GM18508 (cell line): ENCODE measurements around the gene CCDC136.

Experiments used
- ATAC-seq: cut with Tn5 transposase; IDR thresholded peaks from one replicate; pipeline ENCODE4 v1.9.1; 2021; ENCODE audit warnings: moderate number of reproducible peaks; ENCODE audit not compliant: insufficient read depth, unreplicated experiment

CCDC136 gene

DNA sequence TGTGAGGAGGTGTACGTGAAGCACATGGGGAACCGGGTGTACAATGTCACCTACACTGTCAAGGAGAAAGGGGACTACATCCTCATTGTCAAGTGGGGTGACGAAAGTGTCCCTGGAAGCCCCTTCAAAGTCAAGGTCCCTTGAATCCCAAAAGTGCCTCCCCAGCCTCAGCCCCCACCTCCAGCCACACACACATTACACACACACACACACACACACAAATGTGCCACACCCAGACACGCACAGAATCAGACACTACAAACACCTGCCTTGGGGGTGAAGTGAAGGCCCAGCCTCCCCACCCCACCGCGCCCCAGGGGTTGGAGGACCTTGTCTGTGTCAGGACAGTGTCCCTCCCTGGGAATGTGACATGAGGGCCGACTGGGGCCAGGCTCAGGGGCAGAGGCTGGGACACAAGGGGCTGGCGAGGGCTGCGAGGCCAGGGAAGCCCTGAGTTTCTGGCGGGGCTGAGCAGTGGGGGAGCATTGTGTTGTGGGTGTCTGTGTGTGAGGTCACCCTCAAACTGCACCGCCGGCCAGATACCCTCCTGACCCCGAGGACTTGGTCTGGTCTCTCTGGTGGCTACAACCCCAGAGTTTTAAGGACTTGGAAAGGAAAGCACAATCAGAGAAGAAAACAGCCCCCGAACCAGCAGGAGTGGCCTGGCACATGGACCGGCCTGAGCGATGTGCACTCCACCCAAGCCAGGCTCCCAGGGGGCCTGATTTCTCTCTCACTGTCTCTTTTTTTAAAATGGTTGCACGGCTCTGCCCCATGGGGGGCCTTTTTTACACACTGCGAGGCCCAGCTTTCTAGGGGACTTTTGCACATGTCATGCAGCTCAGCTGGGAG, 66.8 kb downstream of the CCDC136 start:
- no peak for ATAC-seq

DNA sequence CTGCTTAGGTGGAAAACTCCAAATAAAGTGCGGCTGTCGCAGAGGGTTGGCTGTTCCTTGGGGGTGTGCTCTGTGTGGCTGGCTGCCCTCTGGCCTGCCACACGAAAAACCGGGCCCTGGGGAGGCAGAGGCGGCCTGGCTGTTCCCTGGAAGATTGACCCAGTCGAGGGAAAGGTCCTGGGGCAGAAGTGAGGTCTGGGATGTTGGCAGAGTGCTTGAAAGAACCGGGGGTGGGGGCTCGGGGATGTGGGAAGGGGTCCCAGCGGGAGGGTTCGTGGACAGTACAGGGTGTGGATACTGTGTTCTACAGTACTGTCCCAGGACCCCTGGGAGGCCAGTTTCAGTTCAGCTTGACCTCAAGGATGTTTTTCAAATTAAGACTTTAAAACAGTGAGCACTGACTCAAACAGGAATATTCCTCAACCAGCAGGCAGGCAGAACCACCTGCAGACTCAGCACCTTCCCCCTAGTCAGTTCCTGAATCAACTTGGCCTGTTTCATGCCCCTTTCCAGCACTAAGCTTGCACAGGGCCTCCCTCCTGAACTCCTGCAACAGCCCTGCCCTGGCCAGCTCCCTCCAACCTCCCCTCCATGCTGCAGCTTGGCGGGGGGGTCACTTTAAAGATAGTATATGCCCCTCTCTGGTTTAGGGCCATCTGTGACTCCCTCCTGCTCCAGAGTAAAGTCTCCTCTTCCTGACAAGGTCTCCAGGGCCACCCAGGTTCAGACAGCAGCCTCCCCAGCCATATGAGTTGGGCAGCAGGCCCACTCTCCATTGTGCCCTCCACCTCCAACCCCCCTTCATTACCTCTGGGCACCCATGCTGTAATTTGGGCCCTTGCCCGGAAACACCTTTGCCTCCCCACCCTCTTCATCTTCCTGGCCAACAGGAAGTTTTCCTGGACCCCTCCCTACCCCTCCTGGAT, 67.7 kb downstream of the CCDC136 start:
- ATAC-seq: no peak

DNA sequence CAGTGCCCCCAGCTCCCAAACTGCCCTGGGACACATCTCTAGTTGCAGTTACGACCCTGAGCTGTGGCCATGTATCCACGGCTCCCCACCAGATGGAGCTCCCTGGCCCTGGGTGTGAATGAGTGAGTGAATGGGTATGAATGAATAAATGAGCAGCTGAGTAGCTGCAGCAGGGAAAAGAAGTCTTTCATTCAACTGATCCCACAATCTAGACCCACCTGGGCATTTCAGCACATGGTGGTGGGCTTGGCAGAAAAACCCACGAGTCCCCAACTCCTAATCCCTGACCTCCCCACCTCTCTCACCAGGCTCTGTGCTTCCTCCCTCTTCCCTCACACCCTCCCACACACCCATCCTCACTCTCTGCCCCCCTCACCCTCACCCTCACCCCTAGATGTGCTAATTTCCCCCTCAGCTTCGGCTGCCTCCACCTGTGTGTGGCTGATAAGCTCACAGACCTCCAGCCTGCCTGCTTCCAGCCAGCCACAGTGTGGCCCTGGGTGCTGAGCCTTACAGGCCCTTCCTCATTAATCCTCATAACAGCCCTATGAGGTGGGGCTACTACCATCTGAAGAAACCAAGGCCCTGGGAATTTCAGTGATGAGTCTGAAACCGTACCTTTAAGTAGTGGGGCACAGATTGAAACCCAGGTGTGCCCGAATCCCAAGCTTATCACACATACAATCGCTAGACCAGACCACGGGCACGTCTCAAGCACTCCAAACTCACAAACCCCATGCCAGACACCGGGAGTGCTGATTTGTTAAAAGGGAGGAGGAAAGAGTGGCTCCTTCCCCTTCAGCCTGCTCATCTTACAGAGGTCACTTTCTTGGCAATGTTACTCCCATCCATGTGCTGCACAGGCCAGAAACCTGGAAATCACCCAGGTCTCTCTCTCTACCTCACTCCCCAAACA, 68.6 kb downstream of the CCDC136 start:
- ATAC-seq: no peak

DNA sequence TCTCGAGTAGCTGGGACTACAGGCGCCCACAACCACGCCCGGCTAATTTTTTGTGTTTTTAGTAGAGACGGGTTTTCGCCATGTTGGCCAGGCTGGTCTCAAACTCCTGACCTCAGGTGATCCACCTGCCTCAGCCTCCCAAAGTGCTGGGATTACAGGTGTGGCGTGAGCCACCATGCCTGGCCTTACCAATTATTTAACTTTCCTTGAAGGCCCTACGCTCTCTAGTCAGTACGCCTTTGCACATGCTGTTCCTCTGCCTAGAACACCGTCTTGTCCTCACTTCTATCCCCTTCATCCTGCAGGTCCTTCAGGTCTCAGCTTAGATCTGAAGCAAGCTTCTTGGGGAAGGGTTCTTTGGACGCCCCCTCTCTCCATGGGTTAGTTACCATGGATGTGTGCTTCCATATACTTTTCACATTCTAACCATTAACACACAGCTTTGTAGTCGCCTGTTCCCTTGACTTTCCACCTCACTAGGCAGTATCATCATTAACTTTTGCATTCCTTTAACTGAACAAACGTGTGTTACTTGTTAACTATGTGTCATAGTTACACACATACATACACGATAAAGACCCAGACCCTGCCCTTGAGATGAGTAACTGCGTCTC, 70.3 kb downstream of the CCDC136 start:
- ATAC-seq: no peak

DNA sequence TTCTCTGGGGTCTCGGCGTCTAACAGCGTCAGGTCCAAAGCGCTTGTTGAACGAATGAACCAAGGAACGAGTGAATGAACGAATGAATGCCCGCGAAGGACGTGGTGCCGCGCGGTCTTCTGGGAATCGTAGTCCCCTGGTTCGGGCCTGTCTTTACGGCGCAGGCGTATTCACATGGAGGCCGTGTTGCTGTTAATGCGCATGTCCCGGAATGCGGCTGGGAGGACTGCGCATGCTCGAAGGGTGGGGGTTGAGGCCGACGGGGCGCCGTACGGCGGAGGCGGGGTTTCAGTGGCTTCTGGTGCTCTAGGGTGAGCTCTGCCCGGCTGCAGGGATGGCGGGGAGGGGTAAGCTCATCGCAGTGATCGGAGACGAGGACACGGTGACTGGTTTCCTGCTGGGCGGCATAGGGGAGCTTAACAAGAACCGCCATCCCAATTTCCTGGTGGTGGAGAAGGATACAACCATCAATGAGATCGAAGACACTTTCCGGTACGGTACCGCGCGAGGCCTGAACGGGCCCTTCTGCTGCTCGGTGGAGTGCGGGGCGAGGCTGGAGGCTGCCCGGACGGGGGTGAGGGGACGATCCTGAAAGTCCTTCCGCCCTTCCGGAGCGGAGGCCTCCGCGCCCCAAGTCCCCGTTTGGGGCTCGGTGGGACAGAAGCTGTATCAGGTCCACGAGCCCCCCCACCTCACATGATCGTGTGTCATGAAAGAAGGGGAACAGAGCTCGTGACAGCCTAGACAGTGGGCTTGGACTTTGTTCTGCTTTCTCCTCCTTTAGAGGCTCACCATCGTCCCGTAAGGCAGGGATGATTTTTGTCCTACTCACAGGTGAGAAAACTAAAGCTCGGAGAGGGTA, 71.0 kb downstream of the CCDC136 start, which contains the start of gene ATP6V1F:
ATP6V1F (plus strand) TSS at position 286 of the 862 bp plus-strand sequence; CDS start at position 335, 49 bp downstream.
- ATAC-seq: peak; percentile 71

DNA sequence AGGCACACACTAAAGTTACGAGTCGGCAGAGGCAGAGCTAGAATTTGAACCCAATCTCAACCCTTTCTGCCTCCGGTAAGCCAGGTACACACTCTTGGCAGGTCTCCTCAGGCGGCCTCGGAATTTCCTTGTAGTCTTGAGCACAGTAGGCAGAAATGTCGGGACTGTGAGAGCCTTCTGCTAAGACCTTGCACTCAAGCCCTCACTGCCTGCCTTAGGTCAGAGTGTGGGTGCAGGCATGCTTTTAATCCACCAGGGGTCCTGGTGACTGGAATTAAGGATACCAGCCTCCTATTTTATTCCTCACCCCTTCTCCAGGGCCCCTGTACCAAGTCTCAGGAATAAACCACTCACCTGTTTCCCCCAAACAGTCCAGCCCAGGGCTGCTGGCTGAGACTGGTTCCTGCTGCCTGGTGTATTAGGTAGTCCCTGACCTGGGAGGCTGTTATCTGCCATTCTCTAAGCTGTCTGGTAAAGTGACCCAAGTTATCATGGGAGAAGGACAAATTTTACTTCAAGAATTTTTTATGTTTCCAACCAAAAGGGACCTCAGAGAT, 71.7 kb downstream of the CCDC136 start:
- peak; percentile 22 for ATAC-seq

DNA sequence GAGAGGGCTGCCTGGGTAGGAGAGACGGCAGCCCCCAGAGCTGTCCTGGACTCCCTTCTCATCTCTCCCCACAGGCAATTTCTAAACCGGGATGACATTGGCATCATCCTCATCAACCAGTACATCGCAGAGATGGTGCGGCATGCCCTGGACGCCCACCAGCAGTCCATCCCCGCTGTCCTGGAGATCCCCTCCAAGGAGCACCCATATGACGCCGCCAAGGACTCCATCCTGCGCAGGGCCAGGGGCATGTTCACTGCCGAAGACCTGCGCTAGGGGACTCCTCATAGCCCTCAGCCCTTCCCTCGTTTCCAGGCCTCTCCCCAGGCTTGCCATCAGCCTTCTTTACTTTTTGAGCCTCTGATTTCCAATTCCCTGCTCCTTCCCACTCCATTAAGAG, 73.5 kb downstream of the CCDC136 start:
- no peak for ATAC-seq

DNA sequence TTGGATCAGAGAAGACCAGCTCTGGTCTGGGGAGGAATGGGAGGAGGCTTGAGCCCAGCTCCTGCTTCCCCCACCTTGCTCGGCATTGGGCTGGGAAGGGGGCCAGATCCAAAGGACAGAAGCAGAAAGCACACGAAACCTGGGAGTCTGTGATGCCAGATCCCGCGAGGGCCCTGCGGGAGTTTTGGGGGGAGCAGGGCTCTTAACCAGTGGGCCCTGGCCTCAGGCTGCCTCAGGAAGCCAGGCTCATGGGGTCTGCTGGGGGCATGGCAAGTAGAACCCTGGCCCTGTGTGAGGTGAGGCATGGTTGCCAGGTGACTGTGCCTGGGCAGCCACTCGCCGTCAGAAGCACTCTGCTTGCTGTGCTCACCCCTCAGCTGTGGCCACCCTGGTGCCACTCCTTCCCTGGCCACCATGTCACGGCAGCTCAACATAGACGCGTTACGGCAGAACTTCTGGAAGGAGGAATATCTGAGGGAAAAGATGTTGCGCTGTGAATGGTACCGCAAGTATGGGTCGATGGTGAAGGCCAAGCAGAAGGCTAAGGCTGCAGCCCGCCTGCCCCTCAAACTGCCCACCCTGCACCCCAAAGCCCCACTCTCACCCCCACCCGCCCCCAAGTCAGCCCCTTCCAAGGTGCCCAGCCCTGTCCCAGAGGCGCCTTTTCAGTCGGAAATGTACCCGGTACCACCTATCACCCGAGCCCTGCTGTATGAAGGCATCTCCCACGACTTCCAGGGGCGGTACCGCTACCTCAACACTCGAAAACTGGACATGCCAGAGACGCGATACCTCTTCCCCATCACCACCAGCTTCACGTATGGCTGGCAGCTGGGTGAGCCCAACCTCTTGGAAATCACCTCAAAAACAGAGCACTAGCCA, 74.5 kb downstream of the CCDC136 start:
- ATAC-seq: no peak

DNA sequence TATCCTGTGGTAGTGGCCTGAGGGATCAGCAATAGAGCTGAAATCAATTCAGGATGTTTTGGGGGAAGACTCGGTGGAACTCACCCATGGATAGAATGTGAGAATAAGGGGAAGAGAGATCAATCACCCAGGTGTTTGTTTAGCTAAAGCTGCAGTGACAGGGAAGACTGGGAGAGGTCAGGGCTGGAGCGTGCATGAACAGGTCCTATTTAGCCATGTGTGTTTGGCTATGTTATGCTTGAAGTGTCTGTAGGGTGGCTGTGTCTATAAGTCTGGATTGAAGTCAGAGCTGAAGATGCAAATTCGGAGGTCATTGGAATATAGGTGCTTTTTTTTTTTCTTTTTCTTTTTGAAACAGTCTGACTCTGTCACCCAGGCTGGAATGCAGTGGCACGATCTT, 75.5 kb downstream of the CCDC136 start:
- ATAC-seq: no peak

DNA sequence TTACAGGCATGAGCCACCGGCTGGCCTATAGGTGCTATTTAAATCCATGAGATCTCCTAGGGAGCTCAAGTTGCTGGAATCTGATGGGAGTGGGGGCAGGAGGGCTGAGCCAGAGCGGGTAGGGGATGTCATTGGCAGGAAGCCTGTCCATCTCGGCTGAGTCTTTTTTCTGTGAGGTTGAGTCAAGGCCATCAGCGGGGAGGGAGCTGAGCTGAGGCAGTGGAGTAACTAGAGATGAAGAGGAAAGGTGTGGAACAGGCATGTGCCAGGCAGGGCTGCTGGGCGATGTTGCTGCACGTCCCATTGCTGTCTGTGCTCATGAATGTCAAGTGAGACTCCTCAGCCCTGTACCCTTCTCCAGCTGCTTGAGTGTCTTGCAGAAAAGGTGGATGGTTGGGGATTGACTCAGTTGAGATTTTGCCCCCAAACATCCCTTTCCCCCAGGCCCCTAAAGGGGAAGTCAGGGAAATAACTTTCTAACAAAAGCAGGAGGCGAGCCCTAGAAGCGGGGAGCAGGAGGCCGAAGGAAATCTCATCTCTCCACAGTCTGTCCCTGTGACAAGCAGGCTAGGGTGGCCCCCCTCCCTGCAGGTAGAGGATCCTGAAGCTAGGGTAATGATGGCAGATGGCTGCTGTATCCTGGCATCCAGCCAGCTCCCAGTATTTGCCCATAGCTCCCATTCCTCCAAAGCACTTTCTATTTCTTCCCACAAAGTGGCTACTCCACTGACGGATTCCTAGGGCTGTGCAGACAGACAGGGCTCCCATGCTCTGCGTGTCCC, 76.3 kb downstream of the CCDC136 start:
- no peak for ATAC-seq

DNA sequence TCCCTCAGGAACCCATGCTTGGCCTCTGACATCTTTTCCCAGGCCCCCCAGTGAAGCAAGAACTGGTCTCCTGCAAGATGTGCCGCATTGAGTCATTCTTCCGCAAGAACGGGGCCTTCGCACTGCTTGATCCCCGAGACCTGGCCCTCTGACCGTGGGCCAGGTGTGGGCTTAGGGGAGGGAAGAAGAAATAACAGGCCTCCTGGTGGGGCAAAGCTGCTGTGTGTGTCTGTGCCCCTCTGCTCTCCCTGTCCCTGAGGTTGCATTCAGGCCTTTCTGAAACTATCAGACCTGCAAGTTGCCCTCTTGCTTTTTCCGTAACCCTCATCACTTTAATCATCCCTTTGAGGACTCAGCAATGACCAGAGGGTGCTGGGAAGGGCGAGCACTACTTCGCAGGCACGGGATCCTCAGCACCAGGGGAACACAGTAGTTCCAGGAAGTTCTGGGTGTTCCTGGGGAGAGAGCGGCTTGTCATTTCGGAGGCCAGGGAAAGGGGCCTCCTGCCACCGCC, 76.9 kb downstream of the CCDC136 start:
- ATAC-seq: no peak

DNA sequence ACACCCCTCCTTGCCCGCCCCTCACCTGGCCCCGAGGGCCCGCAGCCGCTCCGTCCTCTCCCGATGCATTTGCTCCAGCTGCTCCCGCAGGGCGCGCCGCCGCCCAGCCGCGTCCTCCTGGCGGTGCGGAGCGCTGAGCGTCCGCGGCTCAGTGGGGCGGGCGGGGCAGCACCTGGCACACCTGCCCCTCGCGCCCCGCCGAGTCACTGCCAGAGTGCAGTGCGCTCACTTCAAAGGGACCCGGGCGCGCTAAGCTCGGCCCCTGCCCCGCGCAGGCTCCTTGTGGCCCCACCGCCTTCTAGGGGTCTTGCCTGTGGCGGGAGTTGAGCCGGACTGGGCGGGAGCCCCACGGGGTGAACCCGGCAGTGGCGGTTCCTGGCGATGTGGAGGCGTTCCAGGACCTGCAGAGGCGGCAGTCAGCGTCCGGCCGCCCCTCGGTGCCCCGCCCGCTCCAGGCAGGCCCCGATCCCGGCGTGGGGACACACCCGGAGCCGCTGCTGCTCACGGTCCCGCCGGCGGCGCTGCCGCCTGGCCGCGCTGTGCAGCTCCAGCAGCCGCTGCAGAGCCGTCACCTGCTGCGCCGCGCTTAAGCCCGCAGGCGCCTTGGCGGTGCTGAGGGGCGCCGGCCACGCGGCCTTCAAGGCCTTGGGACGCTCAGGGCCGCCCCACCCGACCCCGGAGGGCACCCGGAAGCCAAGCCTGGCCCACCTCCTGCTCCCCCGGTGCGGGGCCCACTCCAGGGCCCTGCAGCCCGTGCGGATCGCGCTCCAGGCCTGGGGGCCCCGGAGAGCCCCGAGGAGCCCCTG, 77.6 kb downstream of the CCDC136 start:
- ATAC-seq: no peak

DNA sequence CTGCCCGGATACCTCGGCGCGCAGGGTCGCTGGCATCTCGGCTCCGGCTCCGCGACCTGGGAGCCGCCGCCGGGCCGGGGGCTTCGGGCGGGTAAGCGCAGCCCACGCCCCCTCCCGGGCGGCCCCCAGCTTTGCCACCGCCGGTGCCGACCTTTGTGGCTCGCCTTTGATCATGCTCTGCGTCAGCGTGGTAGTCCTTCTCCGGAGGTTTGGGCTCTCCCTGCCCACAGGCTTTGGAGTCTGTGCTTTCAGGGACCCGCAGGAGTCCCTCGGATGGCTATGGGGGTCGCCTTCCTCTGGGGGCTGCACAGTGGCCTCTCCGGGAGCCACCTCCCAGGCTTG, 78.1 kb downstream of the CCDC136 start:
- ATAC-seq: no peak

DNA sequence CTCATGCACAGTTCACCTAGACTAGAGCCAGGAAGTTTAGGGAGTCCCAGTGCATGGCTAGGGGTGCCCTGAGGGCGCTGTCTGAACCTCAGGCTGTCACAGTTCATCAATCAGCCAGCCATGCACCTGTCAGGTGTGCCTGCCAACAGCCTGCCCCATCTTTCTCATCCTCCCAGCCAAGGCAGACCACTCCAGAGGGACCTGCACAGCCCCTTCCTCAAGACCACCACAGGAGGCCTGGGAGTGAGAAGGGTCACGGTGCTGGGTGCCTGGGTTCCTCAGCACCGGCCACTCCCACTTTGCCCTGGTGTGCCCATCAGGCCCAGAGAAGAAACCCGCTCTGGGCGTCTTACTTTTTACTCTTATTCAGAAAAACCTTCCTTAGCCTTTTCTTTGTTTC, 79.3 kb downstream of the CCDC136 start:
- no peak for ATAC-seq
